ENCODE data around the gene TRPV6.

Gene TRPV6

GRCh38 chr7:142863891-142864685 lies 21.5 kb downstream of the TRPV6 start:
- TF ChIP-seq CTCF (IDR thresholded peaks at IDR 0.05; ENCODE audit: low read depth, low read length) = no peak
- H3K4me3 ChIP-seq (ENCODE audit: low read depth, low read length) = no peak overlapping the region

GRCh38 chr7:142862786-142863400 lies 22.7 kb downstream of the TRPV6 start:
- H3K4me3 ChIP-seq (ENCODE audit: low read depth, low read length) = no peak overlapping the region
- no peak for TF ChIP-seq CTCF (IDR thresholded peaks at IDR 0.05; ENCODE audit: low read depth, low read length)

DNA sequence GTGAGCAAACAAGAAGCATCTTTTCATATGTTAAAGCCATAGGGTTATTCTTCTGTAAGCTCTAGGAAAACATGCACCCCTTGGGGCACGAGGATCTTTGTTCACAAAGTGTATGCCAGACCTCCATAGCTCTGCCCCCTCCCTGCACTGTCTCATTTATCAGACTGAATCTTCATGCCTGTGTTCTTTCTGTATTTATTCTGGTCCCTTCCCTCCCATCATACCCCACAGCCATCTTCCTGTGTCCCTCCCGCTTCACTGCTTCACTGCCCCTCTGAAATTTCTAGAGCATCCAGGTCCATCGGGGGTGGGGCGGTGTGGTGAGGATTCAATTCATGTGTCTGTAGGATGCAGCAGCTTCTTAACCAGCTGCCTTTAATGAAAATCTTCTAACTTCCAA lies 23.2 kb downstream of the TRPV6 start:
- TF ChIP-seq CTCF (IDR thresholded peaks at IDR 0.05; ENCODE audit: low read depth, low read length) = no peak
- H3K4me3 ChIP-seq (ENCODE audit: low read depth, low read length) = no peak overlapping the region

GRCh38 chr7:142860968-142861367 lies 24.6 kb downstream of the TRPV6 start:
- no peak for TF ChIP-seq CTCF (IDR thresholded peaks at IDR 0.05; ENCODE audit: low read depth, low read length)
- H3K4me3 ChIP-seq (ENCODE audit: low read depth, low read length) = no peak overlapping the region

DNA sequence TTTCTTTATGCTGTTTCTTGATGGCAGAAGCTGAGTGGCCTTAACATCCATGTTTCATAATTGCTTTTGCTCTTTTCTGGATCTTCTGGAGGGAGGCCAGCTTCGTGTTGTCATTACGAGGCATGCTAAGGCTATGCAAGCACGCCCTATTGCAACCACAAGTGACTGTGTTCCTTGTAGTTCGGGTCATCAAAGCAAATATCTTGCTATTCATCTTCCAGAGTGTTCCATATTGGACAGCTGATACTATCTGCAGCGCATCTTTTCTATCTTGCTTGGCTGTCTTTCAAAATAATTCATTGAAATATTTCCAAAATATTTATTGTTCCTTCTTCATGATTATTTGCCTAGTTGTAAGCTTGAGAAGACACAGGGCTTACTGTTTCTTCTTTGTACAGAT lies 25.7 kb downstream of the TRPV6 start:
- TF ChIP-seq CTCF (IDR thresholded peaks at IDR 0.05; ENCODE audit: low read depth, low read length) = no peak

GRCh38 chr7:142859411-142859810 lies 26.1 kb downstream of the TRPV6 start:
- TF ChIP-seq CTCF (IDR thresholded peaks at IDR 0.05; ENCODE audit: low read depth, low read length) = no peak
- no peak overlapping the region for H3K4me3 ChIP-seq (ENCODE audit: low read depth, low read length)

More for the DNA sequence above, 25.7 kb downstream of the TRPV6 start:
- no peak overlapping the region for H3K4me3 ChIP-seq (ENCODE audit: low read depth, low read length)

- TF ChIP-seq CTCF (IDR thresholded peaks at IDR 0.05; ENCODE audit: low read depth, low read length) = no peak
- H3K4me3 ChIP-seq (ENCODE audit: low read depth, low read length) = no peak overlapping the region
Observed at GRCh38 chr7:142857625-142858024, 27.9 kb downstream of the TRPV6 start.

Data from WI38 (cell line).